Thyroid gland (tissue), 4 donors: ENCODE measurements around the gene PLCG1. TPM values are rescaled to one million over a fixed set of nuclear protein-coding genes. Genes with fewer than 3 reads are reported as not detected.
A peak's percentile ranks its signal among the peaks of the same experiment; 100 is the strongest.

Experiments used
- DNase-seq, 2 donors: peaks; one replicate each; pipeline ENCODE4 v3.0.0-alpha.2; 2019
- H3K27ac ChIP-seq, 3 donors: fragments of 200-600 bp; sonication (generic); 1 replicate in 2 of 3; 2 replicates in 1 of 3; pipeline ENCODE4 v1.5.1; 2016 to 2019; ENCODE audit warnings: mild to moderate bottlenecking in 1 of 3, moderate library complexity in 1 of 3
- H3K27me3 ChIP-seq: fragments of 200-600 bp; sonication (generic); one replicate; pipeline ENCODE4 v1.5.1; 2019
- H3K36me3 ChIP-seq, 2 donors: fragments of 200-600 bp; sonication (generic); one replicate each; pipeline ENCODE4 v1.5.1; 2016 to 2019
- H3K4me1 ChIP-seq, 2 donors: fragments of 200-600 bp; sonication (generic); one replicate each; pipeline ENCODE4 v1.5.1; 2017 to 2019
- H3K4me3 ChIP-seq, 3 donors: fragments of 200-600 bp; sonication (generic); replicated peaks in 1 of 3; 1 replicate in 2 of 3; 2 replicates in 1 of 3; pipeline ENCODE4 v1.5.1; 2016; ENCODE audit warnings: mild to moderate bottlenecking in 1 of 3
- H3K9me3 ChIP-seq: fragments of 200-600 bp; sonication (generic); one replicate; pipeline ENCODE4 v1.5.1; 2017
- CTCF ChIP-seq, 6 experiments: fragments of 200-600 bp in 3 of 6; fragments of 450-650 bp in 3 of 6; sonication (generic) in 3 of 6; IDR thresholded peaks; one replicate each; pipeline ENCODE4 v1.5.1; 2016 to 2019; ENCODE audit warnings: antibody characterized with exemption in 6 of 6, mild to moderate bottlenecking in 2 of 6, inconsistent platforms in 1 of 6, moderate library complexity in 1 of 6
- POLR2A ChIP-seq, 2 donors: fragments of 450-650 bp; IDR thresholded peaks; one replicate each; pipeline ENCODE4 v1.6.1; 2017; ENCODE audit warnings: antibody characterized with exemption in 2 of 2, mild to moderate bottlenecking in 2 of 2, moderate library complexity in 1 of 2
- WGBS, 2 donors: methylation state at CpG; one replicate each; pipeline ENCODE4 v1.1.5; 2017; 5-methylcytosine and 5-hydroxymethylcytosine counted together
- intact Hi-C: fragments of 100-400 bp; cut with DNase I; formaldehyde crosslinking; loops from one replicate; pipeline ENCODE4 v1.15.1; 2023
- total RNA-seq, 4 donors: library from RNA; depleted of rRNA; stranded (reverse); fragments of >200 nt; gene quantifications; one replicate each; pipeline ENCODE4 v1.2.3, GENCODE V29; 2016

Gene PLCG1
- total RNA-seq, 4 donors from 2014 or later: 146 to 252 (median 164) TPM

- 53 to 62% methylated on average over 10 of the region's 10 CpGs for WGBS, 2 donors
- Histone ChIP-seq H3K9me3 (no peaks in the 10 kb centered on the region), H3K27ac (peak overlapping the region; percentile 74 to 98 (median 96)), H3K36me3 (no peaks in the 10 kb centered on the region), H3K27me3 (no peaks in the 10 kb centered on the region), H3K4me1 (peaks cover 66 to 74% of the 10 kb centered on the region in 2 donors), H3K4me3 (peak overlapping the region in 1 of 3 donors; percentile 93)
- DNase-seq: peak; percentile 34 to 38
- no peak for TF ChIP-seq POLR2A (IDR thresholded peaks at IDR 0.05)
- TF ChIP-seq CTCF (IDR thresholded peaks at IDR 0.05): no peak
- intact Hi-C loops: loop anchor here (10.0 kb wide), 1 partner anchor 194 kb away; no protein-coding TSS in a partner anchor
Observed at GRCh38 chr20:41140226-41141133, 3.1 kb downstream of the PLCG1 start.

- no peaks in the 10 kb centered on the region for H3K27me3 ChIP-seq
- H3K27ac ChIP-seq: peak overlapping the region; percentile 74 to 98 (median 96)
- WGBS, 2 donors: 62 to 64% methylated on average over 7 to 8 of the region's 8 CpGs
- peaks cover 71 to 78% of the 10 kb centered on the region in 2 donors for H3K4me1 ChIP-seq
- TF ChIP-seq POLR2A (IDR thresholded peaks at IDR 0.05): no peak
- TF ChIP-seq CTCF (IDR thresholded peaks at IDR 0.05): no peak
- no peaks in the 10 kb centered on the region for H3K36me3 ChIP-seq
- DNase-seq: peak; percentile 33 to 42
- no peaks in the 10 kb centered on the region for H3K9me3 ChIP-seq
- H3K4me3 ChIP-seq: no peak overlapping the region
- intact Hi-C loops: loop anchor here (10.0 kb wide), 1 partner anchor 194 kb away; no protein-coding TSS in a partner anchor
Observed at GRCh38 chr20:41141153-41141815, 3.9 kb downstream of the PLCG1 start.

- H3K4me3 ChIP-seq: no peak overlapping the region
- no peak for DNase-seq
- H3K27ac ChIP-seq: peak overlapping the region; percentile 74 to 98 (median 96)
- TF ChIP-seq CTCF (IDR thresholded peaks at IDR 0.05): no peak
- no peak for TF ChIP-seq POLR2A (IDR thresholded peaks at IDR 0.05)
- intact Hi-C loops: loop anchor here (10.0 kb wide), 1 partner anchor 193 kb away; no protein-coding TSS in a partner anchor
- H3K27me3 ChIP-seq: no peaks in the 10 kb centered on the region
- 77 to 85% methylated on average over 4 of the region's 4 CpGs for WGBS, 2 donors
- H3K9me3 ChIP-seq: no peaks in the 10 kb centered on the region
- peaks cover 76 to 85% of the 10 kb centered on the region in 2 donors for H3K4me1 ChIP-seq
- no peaks in the 10 kb centered on the region for H3K36me3 ChIP-seq
Observed at GRCh38 chr20:41142245-41142644, 4.9 kb downstream of the PLCG1 start.

- no peak for DNase-seq
- intact Hi-C loops: loop anchor here (10.0 kb wide), 1 partner anchor 192 kb away; no protein-coding TSS in a partner anchor
- no peak overlapping the region for H3K4me3 ChIP-seq
- H3K4me1 ChIP-seq: peaks cover 82 to 92% of the 10 kb centered on the region in 2 donors
- TF ChIP-seq CTCF (IDR thresholded peaks at IDR 0.05): no peak
- no peak for TF ChIP-seq POLR2A (IDR thresholded peaks at IDR 0.05)
- no peaks in the 10 kb centered on the region for H3K36me3 ChIP-seq
- no peaks in the 10 kb centered on the region for H3K27me3 ChIP-seq
- 56 to 71% methylated on average over 5 of the region's 5 CpGs for WGBS, 2 donors
- H3K9me3 ChIP-seq: no peaks in the 10 kb centered on the region
- peak overlapping the region; percentile 74 to 98 (median 96) for H3K27ac ChIP-seq
Observed at GRCh38 chr20:41142919-41143318, 5.6 kb downstream of the PLCG1 start.
